Parathyroid adenoma (tissue), 2 donors: Measurements from ENCODE around the gene SLC66A3.

ENCODE experiments used
- H2AFZ ChIP-seq: fragments of 300-600 bp; sonication (generic); one replicate; pipeline ENCODE4 v1.7.0; 2017; ENCODE audit warnings: antibody characterized with exemption, mild to moderate bottlenecking
- H3K27ac ChIP-seq: fragments of 300-600 bp; sonication (generic); one replicate; pipeline ENCODE4 v1.7.0; 2017
- H3K27me3 ChIP-seq: fragments of 300-600 bp; sonication (generic); one replicate; pipeline ENCODE4 v1.7.0; 2017; ENCODE audit warnings: low read length; ENCODE audit not compliant: control insufficient read depth, insufficient read depth
- H3K36me3 ChIP-seq: fragments of 300-600 bp; sonication (generic); one replicate; pipeline ENCODE4 v1.7.0; 2017; ENCODE audit warnings: low read length; ENCODE audit not compliant: control insufficient read depth, insufficient read depth
- H3K4me1 ChIP-seq: fragments of 300-600 bp; sonication (generic); one replicate; pipeline ENCODE4 v1.7.0; 2017; ENCODE audit warnings: control low read depth
- H3K4me2 ChIP-seq: fragments of 300-600 bp; sonication (generic); one replicate; pipeline ENCODE4 v1.7.0; 2017; ENCODE audit warnings: low read length
- H3K4me3 ChIP-seq: fragments of 300-600 bp; sonication (generic); one replicate; pipeline ENCODE4 v1.7.0; 2017; ENCODE audit warnings: low read depth, low read length
- H3K79me2 ChIP-seq: fragments of 300-600 bp; sonication (generic); one replicate; pipeline ENCODE4 v1.7.0; 2017; ENCODE audit warnings: control low read depth
- H3K9ac ChIP-seq: fragments of 300-600 bp; sonication (generic); one replicate; pipeline ENCODE4 v1.7.0; 2017; ENCODE audit warnings: mild to moderate bottlenecking
- H3K9me3 ChIP-seq: fragments of 300-600 bp; sonication (generic); one replicate; pipeline ENCODE4 v1.7.0; 2017; ENCODE audit warnings: low read length; ENCODE audit not compliant: control insufficient read depth
- CTCF ChIP-seq: fragments of 300-600 bp; sonication (generic); IDR thresholded peaks from one replicate; pipeline ENCODE4 v1.7.0; 2017; ENCODE audit warnings: antibody characterized with exemption, mild to moderate bottlenecking
- donor health status: primary hyperparathyroidism.

The SLC66A3 gene

GRCh38 chr2:11121099-11121822 is 34.0 kb upstream of the SLC66A3 start:
- TF ChIP-seq CTCF = no peak
- H3K79me2 ChIP-seq = no peaks in the 10 kb centered on the region
- no peaks in the 10 kb centered on the region for H3K36me3 ChIP-seq
- no peak overlapping the region for H3K4me2 ChIP-seq
- H3K27me3 ChIP-seq = no peaks in the 10 kb centered on the region
- H3K4me3 ChIP-seq = no peak overlapping the region
- H3K27ac ChIP-seq = no peak overlapping the region
- no peak overlapping the region for H2AFZ ChIP-seq
- no peaks in the 10 kb centered on the region for H3K4me1 ChIP-seq
- H3K9me3 ChIP-seq = no peaks in the 10 kb centered on the region
- no peak overlapping the region for H3K9ac ChIP-seq

- Histone ChIP-seq H3K9me3 (no peaks in the 10 kb centered on the region), H3K4me2 (no peak overlapping the region), H3K27me3 (no peaks in the 10 kb centered on the region), H3K36me3 (no peaks in the 10 kb centered on the region), H3K79me2 (no peaks in the 10 kb centered on the region), H3K4me1 (no peaks in the 10 kb centered on the region), H3K9ac (no peak overlapping the region), H2AFZ (no peak overlapping the region), H3K27ac (no peak overlapping the region), H3K4me3 (no peak overlapping the region)
- no peak for TF ChIP-seq CTCF
Observed at GRCh38 chr2:11121823-11122155, 33.5 kb upstream of the SLC66A3 start.

GRCh38 chr2:11122380-11122779 is 32.9 kb upstream of the SLC66A3 start:
- no peaks in the 10 kb centered on the region for H3K27me3 ChIP-seq
- no peak for TF ChIP-seq CTCF
- no peaks in the 10 kb centered on the region for H3K79me2 ChIP-seq
- H3K4me3 ChIP-seq = no peak overlapping the region
- no peaks in the 10 kb centered on the region for H3K36me3 ChIP-seq
- H3K4me1 ChIP-seq = no peaks in the 10 kb centered on the region
- no peak overlapping the region for H3K4me2 ChIP-seq
- H2AFZ ChIP-seq = no peak overlapping the region
- H3K27ac ChIP-seq = no peak overlapping the region
- H3K9me3 ChIP-seq = no peaks in the 10 kb centered on the region
- H3K9ac ChIP-seq = no peak overlapping the region

- TF ChIP-seq CTCF = no peak
- no peak overlapping the region for H3K4me2 ChIP-seq
Observed at GRCh38 chr2:11123001-11123809, 32.1 kb upstream of the SLC66A3 start.

More at GRCh38 chr2:11123001-11123809, 32.1 kb upstream of the SLC66A3 start:
- no peaks in the 10 kb centered on the region for H3K36me3 ChIP-seq
- H3K9me3 ChIP-seq = no peaks in the 10 kb centered on the region
- no peak overlapping the region for H3K9ac ChIP-seq
- H3K27me3 ChIP-seq = no peaks in the 10 kb centered on the region
- H2AFZ ChIP-seq = no peak overlapping the region
- H3K4me3 ChIP-seq = no peak overlapping the region
- H3K79me2 ChIP-seq = no peaks in the 10 kb centered on the region
- H3K27ac ChIP-seq = no peak overlapping the region
- no peaks in the 10 kb centered on the region for H3K4me1 ChIP-seq
